DLD1 (cell line): Measurements from ENCODE around the gene PSPC1.

Experiments
- in situ Hi-C: cut with HindIII; loops from 2 replicates; pipeline ENCODE4 v1.10.0; 2017; ENCODE audit warnings: low sequenced_read_pairs

PSPC1 gene

DNA sequence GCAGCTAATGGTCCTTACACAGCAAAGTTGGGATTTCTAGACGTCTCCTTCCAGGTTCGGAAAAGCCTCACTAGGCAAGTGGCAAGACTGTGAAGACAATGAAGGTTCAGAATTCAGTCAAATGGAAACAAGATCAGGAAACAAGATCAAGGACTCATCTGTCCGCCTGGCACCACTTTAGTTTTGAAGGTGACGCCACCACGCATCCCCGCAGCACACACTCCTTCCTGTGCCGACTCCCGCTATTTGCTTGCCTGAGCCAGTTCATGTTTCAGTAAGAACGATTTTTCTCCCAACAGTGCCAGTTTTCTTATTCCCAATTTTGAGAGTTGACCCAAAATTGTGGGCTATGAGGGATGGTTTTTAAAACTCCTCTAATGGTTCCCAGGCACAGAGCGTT is 107.8 kb downstream of the PSPC1 start:
- in situ Hi-C loops = no loop called here

DNA sequence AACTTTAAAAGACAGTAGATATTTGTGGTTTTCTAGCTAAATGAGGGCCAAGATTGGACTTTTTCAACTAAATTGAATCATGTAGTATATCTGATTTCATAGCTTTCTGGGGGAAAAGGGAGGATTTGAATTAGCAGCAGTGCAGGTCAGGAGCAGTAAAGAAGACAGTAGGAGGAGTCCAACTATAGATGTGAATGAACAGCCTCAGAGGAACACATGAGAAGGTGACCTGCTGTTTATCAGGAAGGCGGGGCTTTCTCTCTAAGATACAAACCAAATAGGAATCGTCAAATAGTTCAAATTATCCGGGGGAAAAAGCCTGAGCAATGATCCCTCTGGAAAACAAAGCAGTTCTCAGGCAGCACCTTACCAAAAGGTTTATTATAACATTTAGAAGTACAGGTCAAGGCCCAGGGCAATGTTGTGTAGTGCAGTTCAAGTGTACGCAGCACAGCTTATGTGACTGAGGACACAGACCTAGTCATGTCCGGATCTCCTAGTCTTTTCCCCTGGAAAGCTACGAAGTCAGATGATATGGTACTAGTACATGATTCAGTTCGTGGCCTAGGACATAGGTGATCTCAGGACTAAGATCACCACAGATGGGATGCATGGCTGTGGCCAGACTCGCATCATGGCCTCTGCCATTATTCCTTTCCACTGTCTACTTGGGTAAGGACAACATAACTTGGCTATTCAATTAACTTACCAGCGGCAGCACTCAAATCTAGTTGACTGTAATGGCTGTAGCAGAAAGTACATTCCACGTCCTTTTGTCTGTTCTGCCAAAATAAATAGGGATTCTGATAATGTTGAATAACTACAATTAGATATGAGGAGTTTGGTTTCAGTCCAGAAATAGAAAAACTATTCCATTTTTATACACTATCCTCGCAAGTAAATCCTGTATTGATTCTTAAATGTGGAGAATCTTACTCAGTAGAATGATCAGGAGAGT is 109.0 kb downstream of the PSPC1 start:
- in situ Hi-C loops = no loop called here

DNA sequence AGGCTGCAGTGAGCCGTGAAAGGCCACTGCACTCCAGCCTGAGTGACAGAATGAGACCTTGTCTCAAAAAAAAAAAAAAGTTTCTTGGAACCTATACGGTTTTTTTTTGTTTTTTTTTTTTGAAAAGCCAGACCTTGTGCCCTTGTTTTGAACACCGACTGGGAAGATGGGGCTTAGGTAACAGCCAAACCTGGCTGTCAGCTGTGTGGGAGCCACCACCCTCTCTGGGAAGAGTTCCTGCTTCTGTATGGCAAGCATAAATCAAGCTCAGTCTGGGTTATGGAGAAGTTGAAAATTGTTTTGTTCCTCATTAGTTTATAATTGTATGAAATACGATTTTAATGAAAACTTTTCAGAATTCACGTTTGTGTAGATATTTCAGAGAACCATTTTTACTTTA is 109.8 kb downstream of the PSPC1 start:
- in situ Hi-C loops = no loop called here

DNA sequence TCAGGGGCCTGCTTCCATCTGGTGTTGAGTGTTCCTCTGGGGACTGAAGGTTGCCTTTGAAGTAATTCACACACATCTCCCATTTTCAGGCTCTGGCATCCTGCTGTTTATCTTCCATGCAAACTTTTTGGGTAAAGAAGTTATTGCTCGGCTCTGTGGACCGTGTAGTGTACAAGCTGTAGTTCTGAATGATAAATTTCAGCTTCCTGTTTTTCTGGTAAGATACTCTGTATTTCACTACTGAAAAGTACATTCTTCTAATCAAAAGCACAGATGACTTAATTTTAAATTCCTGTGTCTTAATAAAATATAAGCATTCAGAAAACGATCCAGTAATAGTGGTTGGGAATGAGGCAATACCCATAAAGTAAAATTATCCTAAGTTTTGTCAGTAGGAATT is 112.6 kb downstream of the PSPC1 start:
- in situ Hi-C loops = no loop called here

DNA sequence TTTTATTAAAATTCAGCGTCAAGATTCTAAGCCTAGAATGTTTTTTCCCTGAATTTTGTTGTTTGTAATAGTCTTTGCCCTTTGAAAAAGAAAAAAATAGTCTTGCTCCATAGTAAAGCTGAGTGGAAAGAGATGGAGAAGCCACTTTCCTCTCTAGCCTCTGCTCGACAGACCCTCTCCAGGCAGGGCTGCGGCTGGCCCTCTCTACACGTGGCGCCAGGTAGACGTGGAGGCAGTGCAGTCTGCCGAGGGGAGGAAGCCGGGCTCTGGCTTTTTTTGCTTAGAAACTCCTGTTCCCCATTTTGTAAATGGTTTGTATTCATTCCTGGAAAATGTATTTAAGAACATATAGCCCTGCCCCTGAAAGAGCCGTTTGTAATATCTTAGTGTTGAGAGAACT is 114.0 kb downstream of the PSPC1 start:
- in situ Hi-C loops = no loop called here

DNA sequence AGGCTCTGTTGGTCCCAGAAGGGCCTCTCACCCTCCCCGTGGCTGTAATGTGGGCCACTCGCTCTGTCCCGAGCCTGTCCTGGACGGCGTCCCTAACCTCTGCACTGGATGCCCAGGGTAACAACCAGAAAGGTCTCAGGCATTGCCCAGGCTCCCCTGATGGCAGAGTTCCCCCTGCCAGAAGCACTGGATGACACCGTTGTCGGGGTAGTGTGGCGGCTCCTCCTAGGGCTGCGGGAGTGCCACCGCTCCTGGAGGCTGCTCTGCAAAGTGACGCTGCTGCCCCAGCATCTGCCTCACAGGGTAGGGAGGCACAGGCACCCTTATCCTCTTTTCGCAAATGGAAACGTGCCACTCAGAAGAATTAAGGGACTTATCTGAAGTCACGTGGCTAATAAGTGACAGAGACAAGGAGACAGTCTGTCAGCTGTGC is 117.3 kb downstream of the PSPC1 start:
- in situ Hi-C loops = no loop called here

DNA sequence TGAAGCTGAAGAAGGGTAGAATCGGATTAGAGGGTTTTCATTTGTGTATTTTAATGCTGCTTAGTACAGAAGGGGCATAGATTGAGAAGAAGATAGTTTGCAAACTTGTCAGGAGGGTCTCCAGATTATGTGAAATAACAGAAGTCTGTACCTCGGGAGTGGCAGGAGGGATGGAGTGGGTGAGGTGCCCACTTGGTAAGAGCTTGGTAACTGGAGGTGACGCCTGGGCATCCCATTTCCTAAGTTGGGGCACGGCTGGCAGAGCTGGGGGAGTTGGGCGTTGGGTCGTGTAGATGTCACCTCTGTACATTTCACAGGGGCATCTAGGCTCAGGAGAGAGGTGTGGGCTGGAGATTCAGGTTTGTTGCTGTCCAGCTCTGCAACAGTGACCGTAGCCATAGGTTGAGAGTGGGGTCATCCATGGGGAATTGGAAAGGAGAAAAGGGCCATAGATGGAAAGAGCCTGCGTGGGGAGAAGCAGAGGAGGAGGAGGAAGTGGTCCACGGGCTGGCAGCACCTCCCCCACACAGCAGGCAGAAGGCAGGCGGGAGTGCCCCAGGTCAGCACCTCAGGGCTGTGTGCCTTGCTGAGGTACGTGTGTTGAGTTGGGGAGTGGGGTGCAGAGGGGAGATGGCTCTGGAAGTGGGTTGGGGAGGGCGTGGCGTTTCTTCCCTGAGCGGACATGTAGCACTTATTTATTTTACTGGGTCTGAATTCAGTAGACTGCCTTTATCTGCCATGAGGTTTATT is 118.1 kb downstream of the PSPC1 start:
- in situ Hi-C loops = no loop called here

DNA sequence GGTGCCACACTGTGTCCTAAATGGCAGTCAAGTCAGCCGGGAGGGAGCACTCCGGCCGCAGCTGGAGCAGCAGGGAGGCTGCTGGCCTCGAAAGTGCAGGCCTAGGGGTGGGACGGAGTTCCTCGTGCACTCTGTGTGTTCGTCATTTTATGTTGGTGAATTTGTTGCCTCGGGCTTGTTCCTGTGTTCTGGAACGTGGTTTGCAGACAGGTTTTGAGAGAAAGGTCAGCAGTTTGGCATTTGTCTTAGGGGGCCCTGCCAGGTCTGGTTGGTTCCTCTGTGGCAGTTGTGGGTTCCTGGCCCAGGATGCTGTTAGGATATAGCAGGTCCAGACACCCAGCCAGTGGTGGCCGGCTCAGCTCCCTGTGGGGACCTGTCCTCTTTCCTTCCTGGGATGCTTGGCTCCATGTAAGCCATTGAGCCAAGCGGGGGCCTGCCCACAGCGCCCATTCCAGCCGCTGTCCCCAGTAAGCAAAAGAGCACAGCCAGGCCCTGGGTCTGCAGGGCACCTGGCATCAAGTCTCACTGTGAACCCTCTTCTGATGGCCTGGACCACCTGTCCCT is 119.2 kb downstream of the PSPC1 start:
- in situ Hi-C loops = no loop called here

DNA sequence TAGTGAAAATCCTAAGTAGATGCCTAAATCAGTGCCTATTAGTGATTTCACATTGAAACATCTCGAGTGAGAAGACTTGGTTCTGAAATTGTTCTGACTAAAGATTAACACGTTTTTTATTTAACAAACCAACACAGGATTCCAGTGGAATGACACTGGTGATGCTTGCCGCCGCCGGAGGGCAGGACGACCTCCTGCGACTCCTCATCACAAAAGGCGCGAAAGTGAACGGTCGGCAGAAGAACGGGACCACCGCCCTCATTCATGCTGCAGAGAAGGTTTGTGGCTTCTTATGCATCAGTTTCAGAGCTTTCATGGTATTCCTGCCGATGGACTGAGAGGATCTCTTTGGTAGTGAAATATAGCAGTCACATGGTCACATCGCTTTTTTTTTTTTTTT is 121.2 kb downstream of the PSPC1 start:
- in situ Hi-C loops = no loop called here

DNA sequence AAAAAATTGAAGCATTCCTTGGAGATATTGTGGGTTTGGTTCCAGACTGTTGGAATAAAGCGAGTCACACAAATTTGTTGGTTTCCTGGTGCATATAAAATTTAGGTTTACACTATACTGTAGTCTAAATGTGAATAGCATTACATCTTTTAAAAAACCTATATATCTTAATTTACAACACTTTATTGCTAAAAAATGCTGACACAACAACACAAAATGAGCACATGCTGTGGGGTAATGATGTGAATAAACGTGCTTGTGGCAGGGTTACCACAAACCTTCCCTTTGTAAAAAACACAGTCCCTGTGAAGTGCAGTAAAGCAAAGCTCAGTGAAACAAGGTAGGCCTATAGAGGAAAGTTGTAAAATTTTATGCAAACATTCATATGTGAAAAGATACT is 121.6 kb downstream of the PSPC1 start:
- in situ Hi-C loops = no loop called here

DNA sequence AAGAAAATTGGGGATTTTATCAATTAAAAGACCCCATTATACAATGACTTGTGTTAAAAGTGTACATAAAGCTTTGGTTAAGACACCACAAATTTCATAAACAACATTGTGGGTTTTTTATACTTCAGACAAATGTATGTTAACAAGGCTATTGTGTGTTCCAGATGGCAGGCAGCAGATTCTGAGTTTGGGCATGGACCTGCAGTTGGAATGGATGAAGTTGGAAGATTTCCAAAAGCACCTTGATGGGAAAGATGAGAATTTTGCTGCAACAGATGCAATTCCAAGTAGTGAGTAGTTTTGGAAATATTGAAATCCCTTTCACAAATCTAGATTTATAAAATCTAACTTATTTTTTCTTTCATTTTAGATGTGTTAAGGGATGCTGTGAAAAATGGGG is 123.9 kb downstream of the PSPC1 start:
- in situ Hi-C loops = no loop called here

DNA sequence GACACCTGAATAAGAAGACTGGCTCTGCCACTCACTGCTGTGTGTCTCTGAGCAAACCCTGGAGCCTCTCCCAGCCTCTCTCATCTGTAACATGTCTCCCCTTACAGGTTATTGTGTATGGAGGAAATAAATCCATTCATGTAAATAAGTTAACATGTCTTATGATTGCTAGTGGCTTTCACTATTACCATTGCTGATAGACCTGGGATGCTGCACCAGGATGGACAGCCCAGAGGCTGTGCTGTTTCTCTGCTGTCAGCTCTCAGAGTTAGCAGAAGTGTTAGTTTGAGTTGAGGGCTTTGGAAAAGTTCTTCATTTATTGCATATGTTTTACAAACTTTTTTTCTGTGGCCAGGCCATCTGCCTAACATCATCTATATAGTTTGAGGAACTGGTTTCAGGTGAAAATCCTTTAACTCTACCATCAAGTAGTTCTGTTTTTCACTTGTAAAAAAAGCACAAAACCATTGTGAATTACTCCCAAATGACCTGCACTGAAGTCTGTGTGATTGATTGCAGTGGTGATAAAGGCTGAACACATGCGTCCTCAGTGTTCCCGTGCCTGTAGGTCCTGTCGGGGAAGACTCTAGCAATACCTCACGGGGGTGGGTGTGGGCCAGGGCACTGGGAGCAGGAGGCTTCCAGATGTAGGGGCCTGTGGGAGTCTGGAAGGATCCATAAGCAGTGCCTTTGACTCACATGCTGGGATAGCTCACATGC is 124.7 kb downstream of the PSPC1 start:
- in situ Hi-C loops = no loop called here
